Activated CD8-positive, alpha-beta T cell treated with anti-CD3 and anti-CD28 coated beads for 36 hours (primary cell): ENCODE results near the gene DDX41. TPM values are rescaled to one million over a fixed set of nuclear protein-coding genes. Genes with fewer than 3 reads are reported as not detected.

Experiments used
- ATAC-seq: fragments of 200-7000 bp; cut with Tn5 transposase; one replicate; pipeline ENCODE4 v1.10.0; 2021; ENCODE audit warnings: mild to moderate bottlenecking, moderate library complexity
- CTCF ChIA-PET: fragments of 350-600 bp; sonication (Branson Sonifier 250); formaldehyde crosslinking; loops from one replicate; lab custom pipeline; 2021; ENCODE audit warnings: antibody characterized with exemption; lab: Charles Lee
- POLR2A ChIA-PET: fragments of 350-600 bp; sonication (Branson Sonifier 250); formaldehyde crosslinking; loops from one replicate; lab custom pipeline; 2021; ENCODE audit warnings: antibody characterized with exemption; lab: Charles Lee
- DNase-seq: peaks from one replicate; pipeline ENCODE4 v3.0.0-alpha.2; 2020
- H3K27ac Mint-ChIP-seq: one replicate; pipeline ENCODE4 v1.8.0; 2021; ENCODE audit warnings: mild to moderate bottlenecking, mixed read lengths
- H3K27me3 Mint-ChIP-seq: one replicate; pipeline ENCODE4 v1.8.0; 2021; ENCODE audit warnings: mixed read lengths
- H3K36me3 Mint-ChIP-seq: one replicate; pipeline ENCODE4 v1.8.0; 2021; ENCODE audit warnings: low read depth, mixed read lengths
- H3K4me1 Mint-ChIP-seq: one replicate; pipeline ENCODE4 v1.8.0; 2021; ENCODE audit warnings: low read depth, mixed read lengths
- H3K4me3 Mint-ChIP-seq: one replicate; pipeline ENCODE4 v1.8.0; 2021; ENCODE audit warnings: mild to moderate bottlenecking, moderate library complexity, mixed read lengths
- H3K9me3 Mint-ChIP-seq: one replicate; pipeline ENCODE4 v1.8.0; 2021; ENCODE audit warnings: mixed read lengths
- CTCF ChIP-seq: fragments of 200-600 bp; IDR thresholded peaks from one replicate; pipeline ENCODE4 v1.8.0; 2022; ENCODE audit warnings: antibody characterized with exemption, mild to moderate bottlenecking
- intact Hi-C: fragments of 100-400 bp; cut with micrococcal nuclease; formaldehyde crosslinking; loops from one replicate; pipeline ENCODE4 v1.10.0; 2022
- total RNA-seq, 2 experiments: library from RNA; stranded (reverse); gene quantifications; one replicate each; pipeline ENCODE4 v1.2.3, GENCODE V29; 2021

Gene DDX41
- total RNA-seq, 2 experiments from 2014 or later = 226 to 228 TPM

- no peak for TF ChIP-seq CTCF
- Mint-ChIP-seq H3K9me3 (no peaks in the 10 kb centered on the region), H3K27me3 (no peaks in the 10 kb centered on the region), H3K36me3 (peaks cover 36% of the 10 kb centered on the region), H3K4me3 (no peak overlapping the region), H3K27ac (no peak overlapping the region), H3K4me1 (peaks cover 21% of the 10 kb centered on the region)
- CTCF ChIA-PET = interaction anchor here (0.9 to 9.4 kb wide), 6 partner anchors 7 to 118 kb away, joined by 3 to 65 read pairs (median 6); partner anchors contain the start of gene PDLIM7
- POLR2A ChIA-PET = interaction anchor here (1.1 to 1.3 kb wide), 4 partner anchors 9 to 130 kb away, joined by 3 to 4 read pairs (median 3); no protein-coding TSS in a partner anchor
- intact Hi-C loops = no loop called here
- DNase-seq (no peak), ATAC-seq (no peak)
Measured at GRCh38 chr5:177508837-177509236, 7.9 kb downstream of the DDX41 start.

DNA sequence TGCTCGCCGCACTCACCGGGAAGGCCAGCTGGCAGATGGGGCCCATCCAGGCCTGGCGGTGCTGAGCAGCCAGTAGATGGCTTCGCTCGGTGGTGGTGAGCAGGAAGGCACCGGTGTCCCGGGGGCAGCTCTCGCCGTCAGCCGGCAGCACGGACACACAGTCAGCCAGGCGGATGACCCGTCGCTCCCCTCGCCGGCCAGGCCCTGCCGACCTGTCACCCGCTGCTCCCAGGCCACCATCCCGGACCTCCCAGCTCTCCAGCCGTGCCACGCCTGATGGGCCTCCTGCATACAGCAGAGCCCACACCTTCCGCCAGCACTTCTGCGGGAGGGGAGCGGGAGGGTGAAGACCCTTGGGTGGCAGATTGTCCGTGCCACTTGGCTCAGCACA lies 8.5 kb downstream of the DDX41 start:
- no peak for DNase-seq
- H3K27ac Mint-ChIP-seq = no peak overlapping the region
- H3K27me3 Mint-ChIP-seq = no peaks in the 10 kb centered on the region
- no peak for TF ChIP-seq CTCF
- intact Hi-C loops = no loop called here
- ChIA-PET CTCF (interaction anchor here (1.2 to 2.4 kb wide), 4 partner anchors 12 to 104 kb away, joined by 3 to 8 read pairs (median 6); partner anchors contain the start of gene PDLIM7), POLR2A (interaction anchor here (1.0 to 1.5 kb wide), 4 partner anchors 9 to 129 kb away, joined by 3 to 4 read pairs (median 3); no protein-coding TSS in a partner anchor)
- peaks cover 20% of the 10 kb centered on the region for H3K4me1 Mint-ChIP-seq
- H3K36me3 Mint-ChIP-seq = peaks cover 30% of the 10 kb centered on the region
- ATAC-seq = no peak
- no peaks in the 10 kb centered on the region for H3K9me3 Mint-ChIP-seq
- no peak overlapping the region for H3K4me3 Mint-ChIP-seq

GRCh38 chr5:177507596-177508220 lies 9.1 kb downstream of the DDX41 start:
- CTCF ChIA-PET = interaction anchor here (0.8 to 2.4 kb wide), 4 partner anchors 11 to 198 kb away, joined by 3 to 8 read pairs (median 4); partner anchors contain the start of gene PDLIM7
- Mint-ChIP-seq H3K4me1 (peaks cover 20% of the 10 kb centered on the region), H3K27ac (no peak overlapping the region), H3K27me3 (no peaks in the 10 kb centered on the region), H3K36me3 (peaks cover 25% of the 10 kb centered on the region), H3K9me3 (no peaks in the 10 kb centered on the region), H3K4me3 (no peak overlapping the region)
- no peak for ATAC-seq
- POLR2A ChIA-PET = interaction anchor here (0.9 to 1.5 kb wide), 4 partner anchors 9 to 47 kb away, joined by 3 to 4 read pairs (median 4); no protein-coding TSS in a partner anchor
- no peak for TF ChIP-seq CTCF
- DNase-seq = no peak
- intact Hi-C loops = no loop called here

- intact Hi-C loops = no loop called here
- Mint-ChIP-seq H3K4me1 (peaks cover 20% of the 10 kb centered on the region), H3K27me3 (no peaks in the 10 kb centered on the region), H3K4me3 (no peak overlapping the region), H3K9me3 (no peaks in the 10 kb centered on the region), H3K36me3 (peaks cover 22% of the 10 kb centered on the region), H3K27ac (no peak overlapping the region)
- TF ChIP-seq CTCF = no peak
- ATAC-seq (no peak), DNase-seq (no peak)
- POLR2A ChIA-PET = interaction anchor here (0.8 to 1.5 kb wide), 4 partner anchors 8 to 47 kb away, joined by 3 to 4 read pairs (median 4); no protein-coding TSS in a partner anchor
- CTCF ChIA-PET = interaction anchor here (0.8 to 2.4 kb wide), 4 partner anchors 15 to 198 kb away, joined by 3 to 8 read pairs (median 4); no protein-coding TSS in a partner anchor
Measured at GRCh38 chr5:177507165-177507564, 9.6 kb downstream of the DDX41 start.

- intact Hi-C loops = no loop called here
- Mint-ChIP-seq H3K27ac (no peak overlapping the region), H3K36me3 (peaks cover 4% of the 10 kb centered on the region), H3K27me3 (no peaks in the 10 kb centered on the region), H3K9me3 (no peaks in the 10 kb centered on the region), H3K4me3 (no peak overlapping the region), H3K4me1 (peaks cover 8% of the 10 kb centered on the region)
- TF ChIP-seq CTCF = no peak
- ChIA-PET POLR2A (interaction anchor here (0.6 to 1.4 kb wide), 3 partner anchors 11 to 60 kb away, joined by 3 to 5 read pairs (median 3); partner anchors contain the start of gene DDX41), CTCF (interaction anchor here (6.0 kb wide), 1 partner anchor 115 kb away, joined by 59 read pairs; no protein-coding TSS in a partner anchor)
- no peak for DNase-seq
- ATAC-seq = no peak
Measured at GRCh38 chr5:177505075-177505474, 11.7 kb downstream of the DDX41 start.
